Activated CD8-positive, alpha-beta memory T cell treated with anti-CD3 and anti-CD28 coated beads, Interleukin-2, amount 50 U/mL, for 4 hours (primary cell): ENCODE measurements around the gene AGAP1.
"Not testable (repeated sequence)": the region's sequence is repeated elsewhere in the genome, so short reads cannot be mapped to it uniquely, and the experiment has no call there.

Experiments
- DNase-seq: peaks from one replicate; pipeline ENCODE4 v3.0.0-alpha.2; 2020

AGAP1 gene

DNA sequence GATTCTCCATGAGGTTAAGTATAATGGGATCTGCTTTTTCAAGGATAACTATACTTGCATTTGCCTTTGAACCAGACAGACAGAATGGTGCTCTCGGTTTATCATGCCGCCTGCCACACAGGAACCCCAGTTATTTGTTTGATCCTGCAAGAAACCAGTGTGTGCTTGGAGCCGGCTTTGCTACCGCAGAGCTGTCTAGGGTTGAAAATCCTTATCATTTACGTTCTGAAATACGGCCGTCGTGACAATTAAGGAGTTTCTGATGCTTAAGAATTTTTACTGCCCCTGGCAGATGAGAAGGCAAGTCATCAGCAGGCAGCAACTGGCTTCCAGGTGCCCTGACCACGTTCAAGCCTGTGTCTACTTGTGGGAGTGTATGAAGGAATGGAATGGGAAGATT is 562.3 kb downstream of the AGAP1 start:
- DNase-seq: no peak

DNA sequence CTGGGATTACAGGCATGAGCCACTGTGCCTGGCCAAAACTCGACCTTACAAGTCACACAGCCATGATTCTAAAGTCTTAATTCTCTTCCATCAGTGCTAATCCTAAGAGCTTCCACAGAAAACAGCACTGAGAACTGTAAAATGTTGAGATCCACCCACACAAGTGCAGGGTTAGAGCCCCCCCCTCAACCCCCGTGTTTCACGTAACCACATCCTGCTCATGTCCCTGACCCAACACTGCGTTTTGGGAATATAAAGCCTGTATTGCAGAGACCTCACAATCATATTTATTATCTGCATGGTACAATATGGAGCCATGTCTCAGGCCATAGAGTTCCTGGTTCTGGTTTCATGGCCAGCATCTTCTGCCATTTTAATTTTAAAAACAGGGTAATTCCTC is 563.5 kb downstream of the AGAP1 start:
- no peak for DNase-seq

DNA sequence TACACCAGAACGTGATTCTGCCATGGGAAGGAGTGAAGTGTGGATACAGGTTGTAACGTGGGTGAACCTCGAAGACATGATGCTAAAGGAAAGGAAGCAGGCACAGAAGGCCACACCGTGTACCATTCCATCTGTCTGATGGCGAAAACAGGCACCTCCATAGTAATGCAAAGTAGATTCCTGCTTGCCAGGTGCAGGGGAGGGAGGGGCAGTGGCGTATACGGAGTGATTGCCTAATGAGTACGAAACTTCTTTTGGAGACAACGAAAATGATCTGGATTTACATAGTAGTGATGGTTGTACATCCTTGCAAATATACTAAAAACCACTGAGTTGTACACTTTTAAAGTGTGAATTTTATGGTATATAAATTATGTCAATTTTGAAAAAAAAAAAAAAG is 567.7 kb downstream of the AGAP1 start:
- DNase-seq: no peak

- no peak for DNase-seq
These were observed 568.1 kb downstream of the AGAP1 start for GRCh38 chr2:236061899-236062298.

GRCh38 chr2:236062806-236063205 is 569.0 kb downstream of the AGAP1 start:
- not testable (repeated sequence) for DNase-seq

- DNase-seq: no peak
These were observed 570.2 kb downstream of the AGAP1 start for GRCh38 chr2:236063994-236064393.

DNA sequence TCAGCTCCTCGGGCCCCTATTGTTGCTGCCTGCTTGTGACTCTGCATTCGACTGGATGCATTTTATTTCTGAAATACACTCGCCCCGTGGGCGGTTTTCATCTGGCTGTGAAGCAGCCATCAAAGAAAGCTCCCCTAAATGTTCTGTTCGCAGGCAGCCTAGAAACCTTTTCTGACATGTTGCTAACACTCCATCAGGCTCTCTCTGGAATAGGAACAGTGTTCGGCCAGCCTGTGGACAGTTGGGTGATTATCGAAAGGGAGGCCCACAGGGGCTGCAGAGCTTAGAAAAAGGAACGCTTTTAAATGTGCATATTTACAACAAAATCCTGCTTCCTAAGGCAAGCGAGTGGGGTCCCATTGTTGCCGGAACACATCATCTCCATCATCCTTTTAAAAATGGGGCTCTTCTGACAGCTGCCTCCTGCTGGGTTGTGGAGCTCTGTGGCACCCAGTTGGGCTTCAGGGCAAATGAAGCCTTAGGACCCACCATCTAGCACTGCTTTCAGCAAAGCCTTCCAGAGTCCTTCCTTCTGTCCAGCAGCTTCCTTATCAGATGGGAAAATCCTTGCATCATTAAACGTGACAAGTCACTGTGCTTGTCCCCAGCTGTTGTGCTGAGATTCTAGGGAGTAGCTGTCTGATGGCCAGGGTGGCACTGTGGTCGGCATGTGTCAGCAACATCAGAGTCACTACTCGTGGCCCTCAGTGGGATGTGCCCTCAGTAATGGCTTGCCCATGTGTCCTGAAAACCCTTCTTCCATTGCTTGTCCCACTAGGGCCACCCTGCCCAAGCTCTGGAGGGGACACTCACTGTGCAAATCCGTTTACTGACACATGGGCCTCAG is 571.7 kb downstream of the AGAP1 start:
- no peak for DNase-seq

DNA sequence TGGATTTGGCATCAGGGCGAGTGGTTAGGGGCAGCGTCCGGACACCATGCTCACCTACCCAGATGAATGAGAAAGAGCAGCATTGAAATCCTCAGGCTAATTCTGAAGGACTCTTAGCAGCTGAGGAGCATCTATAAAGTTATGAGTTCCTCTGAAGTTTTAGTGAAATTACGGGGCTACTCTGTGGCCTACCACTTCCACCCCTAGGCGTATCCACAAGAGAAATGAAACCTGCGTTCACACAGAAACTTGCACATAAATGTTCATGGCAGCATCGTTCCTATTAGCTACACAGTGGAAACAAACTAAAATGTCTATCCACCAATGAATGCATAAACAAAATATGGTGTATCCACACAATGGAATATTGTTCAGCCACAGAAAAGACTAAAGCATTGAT is 576.4 kb downstream of the AGAP1 start:
- DNase-seq: no peak

DNA sequence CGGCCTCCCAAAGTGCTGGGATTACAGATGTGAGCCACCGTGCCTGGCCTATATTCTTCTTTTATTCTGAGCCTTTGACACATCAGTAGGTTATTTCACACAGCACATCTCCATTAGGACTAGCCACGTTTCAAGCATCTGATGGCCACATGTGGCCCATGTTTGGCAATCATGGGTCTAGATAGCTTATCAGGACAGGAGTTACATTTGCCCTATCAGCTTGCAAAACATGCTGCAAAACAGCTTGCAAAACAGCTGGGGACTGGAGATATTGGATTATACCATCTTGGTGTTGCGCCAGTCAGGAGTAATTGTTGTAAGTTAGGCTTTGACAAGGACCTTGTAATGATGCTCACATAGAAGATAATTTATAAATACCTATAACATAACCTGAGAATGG is 579.4 kb downstream of the AGAP1 start:
- no peak for DNase-seq

DNA sequence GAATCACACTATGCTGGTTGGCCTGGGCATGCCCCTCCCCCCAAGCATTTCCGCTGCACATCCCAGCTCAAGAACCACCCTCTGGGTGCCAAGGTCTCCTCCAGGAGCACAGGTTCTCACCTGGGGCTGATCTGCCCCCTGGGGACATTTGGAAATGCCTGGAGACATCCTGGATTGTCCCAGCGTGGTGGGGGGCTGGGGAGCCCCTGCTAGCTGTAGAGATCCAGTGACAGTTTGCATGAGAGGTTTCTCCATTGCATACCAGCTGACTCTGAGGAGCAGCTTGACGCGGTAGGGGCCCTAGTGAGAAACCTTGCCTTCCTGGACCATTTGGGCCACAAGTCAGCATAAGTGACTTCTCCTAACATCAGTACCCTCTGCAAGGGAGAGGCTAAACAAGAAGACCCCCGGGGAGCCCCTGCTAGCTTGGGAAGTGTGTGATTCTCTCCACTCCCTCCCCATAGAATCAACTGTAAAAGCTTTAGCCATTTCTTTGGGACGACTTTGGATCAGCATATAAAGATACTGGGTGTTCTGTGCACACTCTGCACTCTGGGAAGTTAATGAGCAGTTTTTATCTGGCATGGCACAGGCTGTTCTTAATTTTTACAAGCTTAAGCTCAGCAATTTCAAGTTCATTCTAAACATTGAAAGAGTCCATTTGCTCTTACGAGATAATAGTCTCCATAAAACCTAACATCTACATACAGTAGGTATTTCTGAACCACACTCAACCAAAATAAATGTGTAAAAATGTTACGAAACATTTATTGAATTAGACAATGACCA is 580.2 kb downstream of the AGAP1 start:
- DNase-seq: no peak

GRCh38 chr2:236075802-236076201 is 582.0 kb downstream of the AGAP1 start:
- DNase-seq: no peak

DNA sequence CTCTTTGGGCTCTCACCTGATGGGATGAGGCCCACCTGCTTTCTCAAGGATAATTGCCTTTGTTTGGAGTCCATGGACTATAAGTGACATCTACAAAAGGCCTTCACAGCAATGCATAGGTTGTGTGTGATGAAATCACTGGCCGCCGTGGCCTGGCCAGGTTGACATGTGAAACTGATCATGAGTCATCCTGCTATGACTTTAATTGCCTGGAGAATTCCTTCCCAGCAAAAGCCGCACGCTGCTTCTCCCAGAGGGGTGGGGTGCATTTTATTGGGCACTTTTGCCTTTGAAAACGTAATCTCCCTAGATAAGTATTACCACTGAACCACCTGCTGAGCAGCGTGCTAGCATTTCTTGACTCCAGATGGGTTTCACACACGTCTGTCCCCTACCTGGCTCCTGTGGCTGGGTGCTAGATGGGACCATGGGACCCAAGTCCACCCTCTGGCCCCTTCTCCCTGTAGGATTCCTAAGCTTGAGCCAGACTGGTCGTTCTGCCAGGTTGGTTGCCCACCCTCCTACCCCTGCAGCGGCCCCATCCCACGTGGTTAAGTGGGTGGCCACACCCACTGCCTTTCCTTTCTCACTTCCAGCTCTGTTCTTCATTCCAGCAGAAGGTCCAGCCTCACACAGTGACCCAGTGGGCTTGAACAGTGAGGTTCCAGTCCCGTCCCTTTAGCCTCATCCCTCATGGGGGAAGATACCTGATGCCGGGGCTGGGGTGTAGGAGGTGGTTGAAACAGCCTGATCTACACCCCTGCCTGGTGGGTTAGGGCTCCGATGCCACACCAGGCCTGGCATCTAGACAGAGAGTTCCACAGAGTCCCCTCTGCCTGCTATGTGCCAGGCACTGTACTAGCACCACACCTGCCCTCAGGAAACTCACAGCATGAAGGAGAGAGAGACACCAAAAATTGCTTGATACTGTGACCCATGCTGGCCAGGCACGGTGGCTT is 584.7 kb downstream of the AGAP1 start:
- no peak for DNase-seq

DNA sequence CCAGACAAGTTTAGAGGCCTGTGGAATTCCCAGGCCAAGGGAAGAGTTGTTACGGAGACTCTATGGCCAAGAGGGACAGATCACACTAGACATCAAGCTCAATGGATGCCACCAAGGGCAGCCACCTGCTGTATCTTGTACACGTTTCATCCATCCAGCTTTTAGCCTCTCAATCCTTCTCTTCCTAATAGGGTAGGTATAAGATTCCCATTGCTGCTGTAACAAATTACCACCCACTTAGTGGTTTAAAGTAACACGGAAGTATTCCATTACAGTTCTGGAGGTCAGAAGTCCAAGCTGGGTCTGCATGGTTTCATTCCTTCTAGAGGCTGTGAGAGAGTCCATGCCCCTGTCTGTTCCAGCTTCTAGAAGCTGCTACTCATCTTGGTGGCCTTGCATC is 586.6 kb downstream of the AGAP1 start:
- no peak for DNase-seq

DNA sequence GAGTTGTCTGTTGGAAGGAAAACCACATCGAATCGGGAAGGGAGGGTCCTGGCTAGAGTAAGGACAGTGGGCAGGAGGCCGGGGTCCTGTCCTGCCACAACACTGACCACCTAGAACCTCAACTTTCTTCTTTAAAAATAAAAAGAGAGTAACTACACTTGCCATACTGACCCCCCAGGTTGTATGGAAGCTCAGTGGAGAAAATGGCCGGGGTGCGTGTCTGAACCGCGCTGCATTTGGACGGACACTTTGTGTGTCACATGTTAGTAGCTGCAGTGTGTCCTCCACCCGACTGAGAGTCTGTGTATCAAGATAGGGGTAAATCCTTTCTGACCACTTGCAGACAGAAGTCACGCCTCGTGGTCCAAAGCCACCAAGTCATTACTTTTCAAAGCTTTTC is 587.3 kb downstream of the AGAP1 start:
- no peak for DNase-seq

GRCh38 chr2:236082061-236082460 is 588.2 kb downstream of the AGAP1 start:
- DNase-seq: no peak

DNA sequence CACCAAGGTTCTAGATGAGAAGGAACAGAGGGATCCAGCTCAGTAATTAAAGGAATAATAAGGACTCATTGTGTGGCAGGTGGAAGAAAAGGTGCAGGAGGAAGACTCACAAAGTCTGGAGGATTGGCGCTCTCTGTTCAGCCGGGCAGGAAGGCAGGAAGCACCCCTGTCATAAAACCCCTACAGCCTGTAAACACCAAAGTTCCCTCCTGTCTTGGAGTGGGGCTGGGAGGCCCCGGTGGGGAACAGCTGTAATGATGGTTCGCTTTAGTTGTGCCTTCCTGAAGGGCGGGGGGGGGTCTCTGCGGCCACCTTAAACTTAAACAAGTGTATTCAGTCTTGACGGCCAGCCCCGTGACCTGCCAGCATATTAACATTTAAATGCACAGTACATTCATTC is 590.1 kb downstream of the AGAP1 start:
- no peak for DNase-seq

GRCh38 chr2:236085211-236085610 is 591.4 kb downstream of the AGAP1 start:
- no peak for DNase-seq

DNA sequence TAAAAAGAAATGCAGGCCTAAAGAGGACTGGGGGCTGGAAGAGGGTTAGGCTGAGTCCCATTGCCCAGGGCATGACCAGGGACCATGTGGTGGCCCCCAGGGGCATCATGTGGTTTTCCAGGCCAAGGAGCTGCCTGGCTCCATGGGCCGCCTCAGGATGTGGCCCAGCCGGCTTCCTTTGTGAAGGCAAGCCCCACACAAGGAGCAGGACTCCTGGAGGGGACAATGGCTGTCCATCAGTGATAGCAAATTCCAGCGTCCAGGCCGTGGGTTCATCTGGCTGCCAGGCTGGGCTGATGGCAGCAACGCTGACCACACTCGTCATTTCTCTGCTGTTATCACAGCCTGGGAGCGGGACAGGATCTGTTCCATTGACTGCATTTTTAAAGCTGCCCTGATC is 591.8 kb downstream of the AGAP1 start:
- no peak for DNase-seq

DNA sequence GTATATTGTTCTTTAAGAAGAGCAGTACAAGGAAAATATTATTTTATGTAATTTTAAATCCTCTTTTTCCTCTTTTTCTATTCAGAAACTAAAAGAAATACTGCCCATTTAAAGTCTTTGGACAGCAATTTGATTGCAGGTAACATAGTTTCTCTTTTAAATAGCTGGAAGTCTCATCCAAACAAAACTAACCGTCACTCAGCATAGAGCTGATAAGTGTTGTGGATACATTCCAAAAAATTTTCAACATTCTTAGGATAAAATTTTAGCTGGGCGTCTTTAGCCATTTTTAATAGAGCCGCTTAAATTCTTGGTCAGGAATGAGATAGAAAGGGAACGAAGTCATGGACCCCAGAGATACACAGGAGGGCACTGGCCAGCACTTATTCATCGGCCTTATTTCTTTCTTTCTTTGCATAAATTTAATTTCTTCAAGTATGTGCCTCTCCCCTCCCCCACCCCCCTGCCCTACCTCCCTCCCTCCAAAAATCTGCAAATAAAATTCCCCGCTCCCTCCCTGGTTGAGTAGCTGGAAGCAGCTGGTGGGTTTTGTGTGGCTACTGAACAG is 592.6 kb downstream of the AGAP1 start:
- no peak for DNase-seq

DNA sequence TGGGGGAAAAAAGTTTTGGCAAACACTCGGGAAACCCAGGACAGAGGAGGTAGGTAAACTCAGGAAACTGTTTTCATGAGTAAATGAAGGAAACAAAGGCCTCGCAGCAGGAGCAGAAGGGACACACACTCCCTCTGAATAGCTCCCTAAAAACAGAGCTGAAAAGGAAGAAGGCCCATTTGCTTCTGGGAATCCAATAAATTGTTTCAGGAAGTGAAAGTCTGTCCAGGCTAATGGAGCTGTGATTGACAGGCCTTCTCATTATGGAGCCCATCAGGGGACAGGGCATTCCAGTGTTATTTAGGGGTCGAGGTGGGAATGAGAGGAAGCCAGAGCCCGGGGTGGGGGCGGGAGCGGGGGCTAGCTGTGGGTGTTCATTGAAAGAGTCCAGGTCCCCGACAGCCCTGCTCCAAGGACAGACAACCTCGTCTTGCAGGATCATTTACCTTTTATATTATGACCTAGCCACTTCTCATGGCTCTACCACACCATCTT is 593.2 kb downstream of the AGAP1 start:
- DNase-seq: no peak

DNA sequence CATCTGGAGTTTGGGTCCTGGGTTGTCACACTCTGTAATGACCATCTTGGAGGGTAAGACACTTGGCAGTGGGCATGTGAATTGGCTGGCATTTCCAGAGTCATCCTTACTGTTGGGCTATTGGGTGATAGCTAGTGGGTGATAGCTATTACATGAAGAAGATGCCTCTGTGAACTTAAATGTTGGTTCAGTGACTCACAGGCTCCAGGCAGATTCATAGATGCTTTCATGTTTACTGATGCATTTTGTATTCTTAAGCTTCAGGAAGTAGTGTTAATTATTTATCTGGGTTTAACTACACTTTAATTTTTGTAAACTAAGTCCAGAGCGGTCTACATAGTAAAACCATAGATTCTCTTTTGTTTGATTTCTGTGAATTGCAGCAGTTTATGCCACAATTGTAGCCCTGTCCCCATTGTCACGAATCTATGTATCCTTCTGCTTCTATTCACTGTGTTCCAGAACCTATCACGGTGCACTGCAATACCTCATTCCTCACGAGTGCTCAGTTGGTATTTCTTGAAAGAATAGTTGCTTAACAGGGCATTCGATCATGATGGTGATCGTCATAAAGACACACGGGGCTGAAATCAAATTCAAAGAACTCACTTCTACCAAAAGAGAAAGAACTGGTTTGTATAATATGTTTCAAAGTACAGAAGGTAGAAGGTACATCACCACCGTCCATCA is 594.7 kb downstream of the AGAP1 start:
- no peak for DNase-seq
